HG03342 (cell line): ENCODE measurements around the gene SS18.

Source experiments
- ATAC-seq: cut with Tn5 transposase; IDR thresholded peaks from one replicate; pipeline ENCODE4 v1.9.1; 2021; ENCODE audit warnings: mild to moderate bottlenecking, moderate library complexity; ENCODE audit not compliant: unreplicated experiment

Gene SS18

GRCh38 chr18:26074246-26074645 lies 16.2 kb downstream of the SS18 start:
- no peak for ATAC-seq

GRCh38 chr18:26073758-26074157 lies 16.7 kb downstream of the SS18 start:
- ATAC-seq: no peak

- ATAC-seq: no peak
These were observed 18.7 kb downstream of the SS18 start for GRCh38 chr18:26071725-26072124.

GRCh38 chr18:26071020-26071419 lies 19.4 kb downstream of the SS18 start:
- ATAC-seq: no peak

GRCh38 chr18:26059357-26059756 lies 31.1 kb downstream of the SS18 start:
- ATAC-seq: no peak

- no peak for ATAC-seq
These were observed 33.1 kb downstream of the SS18 start for GRCh38 chr18:26057344-26057773.

GRCh38 chr18:26056291-26056690 lies 34.1 kb downstream of the SS18 start:
- ATAC-seq: no peak

GRCh38 chr18:26052505-26052904 lies 37.9 kb downstream of the SS18 start:
- ATAC-seq: no peak

- ATAC-seq: no peak
These were observed 38.6 kb downstream of the SS18 start for GRCh38 chr18:26051843-26052242.

- no peak for ATAC-seq
These were observed 43.9 kb downstream of the SS18 start for GRCh38 chr18:26046419-26047077.

GRCh38 chr18:26044807-26045206 lies 45.6 kb downstream of the SS18 start:
- no peak for ATAC-seq

GRCh38 chr18:26040051-26040656 lies 50.3 kb downstream of the SS18 start:
- no peak for ATAC-seq

GRCh38 chr18:26039203-26039602 lies 51.2 kb downstream of the SS18 start:
- ATAC-seq: no peak

- ATAC-seq: no peak
These were observed 53.8 kb downstream of the SS18 start for GRCh38 chr18:26036635-26037034.

GRCh38 chr18:26034850-26035497 lies 55.4 kb downstream of the SS18 start:
- ATAC-seq: no peak

GRCh38 chr18:26022585-26022984 lies 67.8 kb downstream of the SS18 start:
- no peak for ATAC-seq

GRCh38 chr18:26021061-26021754 lies 69.2 kb downstream of the SS18 start:
- ATAC-seq: no peak

GRCh38 chr18:26017929-26018328 lies 72.5 kb downstream of the SS18 start:
- no peak for ATAC-seq

- no peak for ATAC-seq
These were observed 76.0 kb downstream of the SS18 start for GRCh38 chr18:26014462-26014861.

- ATAC-seq: no peak
These were observed 81.8 kb downstream of the SS18 start for GRCh38 chr18:26008619-26009018.

- no peak for ATAC-seq
These were observed 82.3 kb downstream of the SS18 start for GRCh38 chr18:26008096-26008495.

GRCh38 chr18:26005950-26006349 lies 84.5 kb downstream of the SS18 start:
- ATAC-seq: no peak
